Panc1 (cell line): ENCODE results near the gene MYH1. TPM values are rescaled to one million over a fixed set of nuclear protein-coding genes. Genes with fewer than 3 reads are reported as not detected.

Source experiments
- ATAC-seq: fragments of 200-7000 bp; cut with Tn5 transposase; 2 replicates; pipeline ENCODE4 v1.9.1; 2020; ENCODE audit warnings: mild to moderate bottlenecking, moderate library complexity
- BruUV-seq: library from RNA; stranded (reverse); fragments of 400-500 nt; replicated peaks from 2 replicates; lab custom pipeline; 2021; lab: Mats Ljungman, UMichigan
- CTCF ChIA-PET: fragments of 300-600 bp; sonication (Branson Sonifier 250); formaldehyde crosslinking; loops from one replicate; lab custom pipeline; 2022; ENCODE audit warnings: antibody characterized with exemption; lab: Charles Lee
- POLR2A ChIA-PET: fragments of 300-600 bp; sonication (Branson Sonifier 250); formaldehyde crosslinking; loops from one replicate; lab custom pipeline; 2022; ENCODE audit warnings: antibody characterized with exemption; lab: Charles Lee
- DNase-seq: peaks from one replicate; pipeline ENCODE4 v3.0.0-alpha.2; 2010; ENCODE audit warnings: low read depth, low spot score
- H3K27ac ChIP-seq: 2 replicates; pipeline ENCODE4 v1.5.1; 2011; ENCODE audit warnings: mild to moderate bottlenecking, low read length, inconsistent platforms
- H3K27me3 ChIP-seq: fragments of 200-500 bp; sonication (Bioruptor generic); 2 replicates; pipeline ENCODE4 v1.6.0; 2014; ENCODE audit warnings: low read length, inconsistent platforms; ENCODE audit not compliant: control insufficient read depth, insufficient read depth
- H3K36me3 ChIP-seq: fragments of 200-500 bp; sonication (Bioruptor generic); 2 replicates; pipeline ENCODE4 v1.5.1; 2014; ENCODE audit warnings: inconsistent platforms, mild to moderate bottlenecking, low read length, moderate library complexity; ENCODE audit not compliant: control insufficient read depth, insufficient read depth
- H3K4me1 ChIP-seq: 2 replicates; pipeline ENCODE4 v1.5.1; 2011; ENCODE audit warnings: inconsistent platforms, mild to moderate bottlenecking, low read length, moderate library complexity; ENCODE audit not compliant: control insufficient read depth, insufficient read depth
- H3K4me3 ChIP-seq, 2 experiments: 2 replicates each; pipeline ENCODE4 v1.5.1; 2011 to 2012; ENCODE audit warnings: low read depth in 2 of 2, low read length in 2 of 2, mild to moderate bottlenecking in 2 of 2, inconsistent platforms in 1 of 2, moderate library complexity in 1 of 2
- H3K9me3 ChIP-seq: fragments of 200-500 bp; sonication (Bioruptor generic); 2 replicates; pipeline ENCODE4 v1.5.1; 2014; ENCODE audit warnings: low read depth, mild to moderate bottlenecking, inconsistent platforms, low read length, moderate library complexity; ENCODE audit not compliant: control insufficient read depth, insufficient read depth
- POLR2AphosphoS5 ChIP-seq: IDR thresholded peaks from 2 replicates; pipeline ENCODE4 v1.6.1; 2012; ENCODE audit warnings: mild to moderate bottlenecking, low read depth, low read length, moderate library complexity
- SIN3A ChIP-seq: IDR thresholded peaks from 2 replicates; pipeline ENCODE4 v1.6.1; 2012; ENCODE audit warnings: low read depth, mild to moderate bottlenecking, low read length, moderate library complexity, borderline replicate concordance; ENCODE audit not compliant: insufficient read depth
- TCF7L2 ChIP-seq: IDR thresholded peaks from 2 replicates; pipeline ENCODE4 v1.6.1; 2011; ENCODE audit warnings: mild to moderate bottlenecking, low read depth, low read length, inconsistent platforms
- in situ Hi-C: cut with HindIII; loops from 2 replicates; pipeline ENCODE4 v1.10.0; 2016; ENCODE audit warnings: low sequenced_read_pairs, low pct_unique_long_range_greater_than_20kb
- intact Hi-C: fragments of 100-400 bp; cut with micrococcal nuclease; formaldehyde crosslinking; loops from one replicate; pipeline ENCODE4 v1.10.0; 2022; ENCODE audit not compliant: unreplicated experiment
- total RNA-seq: library from RNA; stranded (reverse); gene quantifications from one replicate; pipeline ENCODE4 v1.2.1, GENCODE V29; 2021; ENCODE audit not compliant: unreplicated experiment
- TF ChIP-seq, protein P1 (sequence below), 2 experiments: IDR thresholded peaks; 2 replicates each; pipeline ENCODE4 v1.6.1; 2011 to 2012; ENCODE audit warnings: low read depth in 2 of 2, control low read depth in 1 of 2, low read length in 1 of 2, mild to moderate bottlenecking in 1 of 2, moderate library complexity in 1 of 2; ENCODE audit not compliant: insufficient read depth in 1 of 2
- TF ChIP-seq, protein P2 (sequence below): fragments of 450-650 bp; IDR thresholded peaks from 2 replicates; pipeline ENCODE4 v1.5.1; 2017; ENCODE audit warnings: mild to moderate bottlenecking

Gene MYH1
- total RNA-seq, 1 experiment from 2014 or later, result not detected

DNA sequence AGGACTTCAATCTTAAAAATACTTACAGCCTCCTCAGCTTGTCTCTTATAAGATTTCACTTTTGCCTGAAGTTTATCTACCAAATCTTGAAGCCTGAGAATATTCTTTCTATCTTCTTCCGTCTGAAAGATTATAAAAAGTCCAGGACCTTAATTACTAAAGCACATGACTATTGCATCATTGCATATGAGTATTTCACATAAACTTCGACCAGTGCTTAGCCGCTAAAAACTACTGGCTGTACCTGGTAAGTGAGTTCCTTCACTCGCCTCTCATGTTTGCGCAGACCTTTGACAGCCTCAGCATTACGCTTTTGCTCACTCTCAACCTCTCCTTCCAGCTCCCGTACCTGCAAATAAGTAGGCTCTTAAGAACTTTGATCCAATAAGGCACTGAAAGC lies 4.7 kb upstream of the MYH1 start:
- intact Hi-C loops (no loop called here), in situ Hi-C loops (no loop called here)
- TF ChIP-seq, protein P1, sequence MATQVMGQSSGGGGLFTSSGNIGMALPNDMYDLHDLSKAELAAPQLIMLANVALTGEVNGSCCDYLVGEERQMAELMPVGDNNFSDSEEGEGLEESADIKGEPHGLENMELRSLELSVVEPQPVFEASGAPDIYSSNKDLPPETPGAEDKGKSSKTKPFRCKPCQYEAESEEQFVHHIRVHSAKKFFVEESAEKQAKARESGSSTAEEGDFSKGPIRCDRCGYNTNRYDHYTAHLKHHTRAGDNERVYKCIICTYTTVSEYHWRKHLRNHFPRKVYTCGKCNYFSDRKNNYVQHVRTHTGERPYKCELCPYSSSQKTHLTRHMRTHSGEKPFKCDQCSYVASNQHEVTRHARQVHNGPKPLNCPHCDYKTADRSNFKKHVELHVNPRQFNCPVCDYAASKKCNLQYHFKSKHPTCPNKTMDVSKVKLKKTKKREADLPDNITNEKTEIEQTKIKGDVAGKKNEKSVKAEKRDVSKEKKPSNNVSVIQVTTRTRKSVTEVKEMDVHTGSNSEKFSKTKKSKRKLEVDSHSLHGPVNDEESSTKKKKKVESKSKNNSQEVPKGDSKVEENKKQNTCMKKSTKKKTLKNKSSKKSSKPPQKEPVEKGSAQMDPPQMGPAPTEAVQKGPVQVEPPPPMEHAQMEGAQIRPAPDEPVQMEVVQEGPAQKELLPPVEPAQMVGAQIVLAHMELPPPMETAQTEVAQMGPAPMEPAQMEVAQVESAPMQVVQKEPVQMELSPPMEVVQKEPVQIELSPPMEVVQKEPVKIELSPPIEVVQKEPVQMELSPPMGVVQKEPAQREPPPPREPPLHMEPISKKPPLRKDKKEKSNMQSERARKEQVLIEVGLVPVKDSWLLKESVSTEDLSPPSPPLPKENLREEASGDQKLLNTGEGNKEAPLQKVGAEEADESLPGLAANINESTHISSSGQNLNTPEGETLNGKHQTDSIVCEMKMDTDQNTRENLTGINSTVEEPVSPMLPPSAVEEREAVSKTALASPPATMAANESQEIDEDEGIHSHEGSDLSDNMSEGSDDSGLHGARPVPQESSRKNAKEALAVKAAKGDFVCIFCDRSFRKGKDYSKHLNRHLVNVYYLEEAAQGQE (IDR thresholded peaks at IDR 0.05; ENCODE audit: insufficient read depth in 1 of 2, low read depth in 2 of 2, low read length in 1 of 2), result no peak
- TF ChIP-seq, protein P2, sequence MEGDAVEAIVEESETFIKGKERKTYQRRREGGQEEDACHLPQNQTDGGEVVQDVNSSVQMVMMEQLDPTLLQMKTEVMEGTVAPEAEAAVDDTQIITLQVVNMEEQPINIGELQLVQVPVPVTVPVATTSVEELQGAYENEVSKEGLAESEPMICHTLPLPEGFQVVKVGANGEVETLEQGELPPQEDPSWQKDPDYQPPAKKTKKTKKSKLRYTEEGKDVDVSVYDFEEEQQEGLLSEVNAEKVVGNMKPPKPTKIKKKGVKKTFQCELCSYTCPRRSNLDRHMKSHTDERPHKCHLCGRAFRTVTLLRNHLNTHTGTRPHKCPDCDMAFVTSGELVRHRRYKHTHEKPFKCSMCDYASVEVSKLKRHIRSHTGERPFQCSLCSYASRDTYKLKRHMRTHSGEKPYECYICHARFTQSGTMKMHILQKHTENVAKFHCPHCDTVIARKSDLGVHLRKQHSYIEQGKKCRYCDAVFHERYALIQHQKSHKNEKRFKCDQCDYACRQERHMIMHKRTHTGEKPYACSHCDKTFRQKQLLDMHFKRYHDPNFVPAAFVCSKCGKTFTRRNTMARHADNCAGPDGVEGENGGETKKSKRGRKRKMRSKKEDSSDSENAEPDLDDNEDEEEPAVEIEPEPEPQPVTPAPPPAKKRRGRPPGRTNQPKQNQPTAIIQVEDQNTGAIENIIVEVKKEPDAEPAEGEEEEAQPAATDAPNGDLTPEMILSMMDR, result no peak
- TF ChIP-seq SIN3A (no peak), TCF7L2 (no peak), POLR2AphosphoS5 (no peak)
- POLR2A ChIA-PET, result interaction anchor here (0.6 kb wide), 1 partner anchor 14 kb away, joined by 3 read pairs; no protein-coding TSS in a partner anchor
- H3K4me3 ChIP-seq, result no peak overlapping the region
- H3K36me3 ChIP-seq, result no peaks in the 10 kb centered on the region
- DNase-seq (no peak), ATAC-seq (no peak)
- no peaks in the 10 kb centered on the region for H3K9me3 ChIP-seq
- CTCF ChIA-PET, result interaction anchor here (0.6 kb wide), 1 partner anchor 96 kb away, joined by 6 read pairs; no protein-coding TSS in a partner anchor
- no peaks in the 10 kb centered on the region for H3K4me1 ChIP-seq
- H3K27ac ChIP-seq, result no peak overlapping the region
- BruUV-seq, result no TSS peak
- no peaks in the 10 kb centered on the region for H3K27me3 ChIP-seq

DNA sequence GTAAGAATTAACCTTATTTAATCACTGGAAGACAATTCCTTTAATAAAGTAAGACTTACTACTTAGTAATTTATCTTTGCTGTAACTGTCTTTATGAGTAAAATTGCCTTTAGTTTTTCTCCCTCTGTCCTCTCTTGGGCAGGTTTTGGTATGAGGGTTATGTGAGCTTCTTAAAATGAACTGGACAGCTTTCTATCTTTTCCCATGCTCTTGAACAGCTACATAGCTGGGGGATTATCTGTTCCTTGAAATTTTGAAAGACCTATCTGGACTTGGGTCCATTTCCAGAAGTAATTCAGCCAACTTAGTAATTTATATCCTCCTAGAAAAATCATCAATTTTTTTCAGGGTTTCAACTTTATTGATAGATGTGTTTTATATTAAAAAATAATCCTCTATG lies 3.6 kb upstream of the MYH1 start:
- intact Hi-C loops, result no loop called here
- ChIA-PET CTCF (no interaction called here), POLR2A (no interaction called here)
- Histone ChIP-seq H3K27ac (no peak overlapping the region), H3K4me3 (no peak overlapping the region), H3K36me3 (no peaks in the 10 kb centered on the region), H3K4me1 (no peaks in the 10 kb centered on the region), H3K9me3 (no peaks in the 10 kb centered on the region), H3K27me3 (no peaks in the 10 kb centered on the region)
- in situ Hi-C loops, result no loop called here
- no peak for TF ChIP-seq SIN3A
- TF ChIP-seq TCF7L2, result no peak
- TF ChIP-seq, protein P1 (IDR thresholded peaks at IDR 0.05; ENCODE audit: insufficient read depth in 1 of 2, low read depth in 2 of 2, low read length in 1 of 2), result no peak
- TF ChIP-seq, protein P2, result no peak
- TF ChIP-seq POLR2AphosphoS5, result no peak
- ATAC-seq (no peak), DNase-seq (no peak)
- BruUV-seq, result no TSS peak
